Kidney epithelial cell (primary cell): ENCODE data around the gene UMAD1. TPM values are rescaled to one million over a fixed set of nuclear protein-coding genes. Genes with fewer than 3 reads are reported as not detected.
A peak's percentile ranks its signal among the peaks of the same experiment; 100 is the strongest.

Experiments
- DNase-seq: peaks from one replicate; pipeline ENCODE4 v3.0.0-alpha.2; 2010; ENCODE audit warnings: low read depth
- H3K27me3 ChIP-seq: 2 replicates; pipeline ENCODE4 v1.6.0; 2011; ENCODE audit warnings: low read length; ENCODE audit not compliant: control insufficient read depth, insufficient read depth
- H3K36me3 ChIP-seq: 2 replicates; pipeline ENCODE4 v1.5.1; 2011; ENCODE audit warnings: low read length; ENCODE audit not compliant: control insufficient read depth, insufficient read depth
- H3K4me3 ChIP-seq: 2 replicates; pipeline ENCODE4 v1.5.1; 2011; ENCODE audit warnings: low read depth, mild to moderate bottlenecking, control low read depth, low read length
- CTCF ChIP-seq: IDR thresholded peaks from 2 replicates; pipeline ENCODE4 v1.5.1; 2011; ENCODE audit warnings: mild to moderate bottlenecking, moderate library complexity, low read length, control low read depth, inconsistent platforms; ENCODE audit not compliant: insufficient read depth, poor library complexity, severe bottlenecking
- total RNA-seq: library from RNA; depleted of rRNA; stranded (reverse); fragments of >200 nt; gene quantifications from 2 replicates; pipeline ENCODE4 v1.2.3, GENCODE V29; 2015

Gene UMAD1
- total RNA-seq, 1 donor from 2014 or later, result 10.7 TPM

- no peak for TF ChIP-seq CTCF
- Histone ChIP-seq H3K27me3 (no peaks in the 10 kb centered on the region), H3K36me3 (no peaks in the 10 kb centered on the region), H3K4me3 (no peak overlapping the region)
- no peak for DNase-seq
These were observed 218.9 kb downstream of the UMAD1 start for GRCh38 chr7:7859411-7859810.

GRCh38 chr7:7861211-7861633 lies 220.7 kb downstream of the UMAD1 start:
- no peak for TF ChIP-seq CTCF
- no peaks in the 10 kb centered on the region for H3K27me3 ChIP-seq

GRCh38 chr7:7862393-7862792 lies 221.8 kb downstream of the UMAD1 start:
- peak; percentile 47 for DNase-seq
- H3K27me3 ChIP-seq, result no peaks in the 10 kb centered on the region
- H3K36me3 ChIP-seq, result no peaks in the 10 kb centered on the region
- no peak overlapping the region for H3K4me3 ChIP-seq
- TF ChIP-seq CTCF, result no peak

More at GRCh38 chr7:7861211-7861633, 220.7 kb downstream of the UMAD1 start:
- no peak overlapping the region for H3K4me3 ChIP-seq
- peak; percentile 77 for DNase-seq
- H3K36me3 ChIP-seq, result no peaks in the 10 kb centered on the region

DNA sequence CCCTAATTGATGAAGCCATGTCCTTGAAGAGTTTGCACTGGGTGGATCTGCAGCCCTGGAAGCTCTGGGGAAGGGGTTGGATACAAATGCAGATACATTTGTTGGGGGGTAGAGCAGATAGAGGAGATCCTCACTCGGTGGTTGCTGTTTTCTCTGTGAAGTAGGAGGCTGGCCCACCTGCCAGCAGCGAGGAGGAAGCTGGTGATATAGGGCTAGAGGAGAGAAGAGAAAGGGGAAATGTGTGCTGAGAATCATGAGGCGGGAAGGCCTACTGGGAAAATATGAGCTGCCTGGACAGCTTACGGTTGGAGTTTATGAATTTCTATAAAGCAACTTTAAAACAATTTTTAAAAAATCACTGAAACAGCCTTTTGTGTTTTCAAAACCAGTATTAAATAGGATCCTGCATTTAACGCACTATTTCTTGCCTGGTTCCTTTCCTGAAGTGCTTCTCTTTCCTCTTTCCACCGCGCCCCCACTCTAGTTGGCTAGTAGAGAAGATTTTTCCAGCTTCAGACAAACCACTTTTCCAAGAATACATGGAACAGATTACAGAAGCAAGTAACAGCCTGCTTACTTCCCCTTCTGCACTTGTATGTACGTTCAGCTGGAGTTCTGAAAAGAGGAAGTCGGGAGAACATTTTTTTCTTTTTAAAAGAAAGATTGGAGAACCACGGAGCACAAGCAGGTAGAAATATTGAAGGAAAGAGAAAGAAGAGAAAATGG lies 227.5 kb downstream of the UMAD1 start:
- DNase-seq, result no peak
- no peak for TF ChIP-seq CTCF
- Histone ChIP-seq H3K36me3 (no peaks in the 10 kb centered on the region), H3K4me3 (no peak overlapping the region), H3K27me3 (no peaks in the 10 kb centered on the region)

GRCh38 chr7:7868572-7868899 lies 228.0 kb downstream of the UMAD1 start:
- DNase-seq, result no peak
- no peak overlapping the region for H3K4me3 ChIP-seq
- no peaks in the 10 kb centered on the region for H3K36me3 ChIP-seq
- TF ChIP-seq CTCF, result no peak
- H3K27me3 ChIP-seq, result no peaks in the 10 kb centered on the region

- no peaks in the 10 kb centered on the region for H3K36me3 ChIP-seq
- H3K27me3 ChIP-seq, result no peaks in the 10 kb centered on the region
- TF ChIP-seq CTCF, result no peak
- DNase-seq, result no peak
- no peak overlapping the region for H3K4me3 ChIP-seq
These were observed 228.5 kb downstream of the UMAD1 start for GRCh38 chr7:7869036-7869435.
